ENCODE results near the gene MORN3.

- TF ChIP-seq TAF1 (IDR thresholded peaks at IDR 0.05; ENCODE audit: borderline replicate concordance, insufficient read depth, low read length) = no peak
- no peak for TF ChIP-seq REST (IDR thresholded peaks at IDR 0.05; ENCODE audit: insufficient read depth in 1 of 2, low read depth in 2 of 2, low read length in 2 of 2)
- no peak for TF ChIP-seq FOXP2 (optimal IDR thresholded peaks at IDR 0.05; ENCODE audit: borderline replicate concordance, extremely low read depth, extremely low read length, insufficient read depth)
- no peak for TF ChIP-seq SIN3A (IDR thresholded peaks at IDR 0.05; ENCODE audit: borderline replicate concordance, insufficient read depth, low read length)
- no peak for TF ChIP-seq POLR2AphosphoS5 (IDR thresholded peaks at IDR 0.05; ENCODE audit: low read depth, low read length)
Observed at GRCh38 chr12:121673013-121673511, 3.6 kb upstream of the MORN3 start.

Data from PFSK-1 (cell line).